Measurements from ENCODE around the gene TMEM164. TPM values are rescaled to one million over a fixed set of nuclear protein-coding genes. Genes with fewer than 3 reads are reported as not detected.

Gene TMEM164
- polyA plus RNA-seq, 1 donor (not counting 4 experiments of a cell fraction or from before 2014, with no cell fraction given), result 15.3 TPM

GRCh38 chrX:110224926-110225617, 222.2 kb downstream of the TMEM164 start:
- dilution Hi-C loops (cut with MboI; ENCODE audit: extremely low pct_ligation_motif_present, low sequenced_read_pairs), result no loop called here

GRCh38 chrX:110226931-110227330, 224.0 kb downstream of the TMEM164 start:
- no peak for DNase-seq (ENCODE audit: low read depth, low spot score)
- Histone ChIP-seq H3K36me3 (ENCODE audit: control insufficient read depth in 2 of 2, extremely low read depth in 1 of 2, insufficient read depth in 2 of 2, low read length in 2 of 2) (no peaks in the 10 kb centered on the region), H3K9ac (ENCODE audit: control insufficient read depth, extremely low read depth, insufficient read depth, low read length) (no peak overlapping the region), H4K20me1 (ENCODE audit: control insufficient read depth, extremely low read depth, insufficient read depth, low read length) (no peaks in the 10 kb centered on the region), H3K9me1 (ENCODE audit: control insufficient read depth, extremely low read depth, insufficient read depth, low read length) (no peaks in the 10 kb centered on the region), H2AFZ (ENCODE audit: control insufficient read depth, low read length) (no peak overlapping the region), H3K4me3 (ENCODE audit: control insufficient read depth in 2 of 3, extremely low read depth in 1 of 3, insufficient read depth in 2 of 3, low read depth in 1 of 3, low read length in 3 of 3) (no peak overlapping the region), H3K27me3 (ENCODE audit: control insufficient read depth, extremely low read depth, insufficient read depth, low read length) (no peaks in the 10 kb centered on the region), H3K27ac (ENCODE audit: control insufficient read depth, insufficient read depth, low read length) (peak overlapping the region; percentile 47), H3K4me1 (ENCODE audit: control insufficient read depth, extremely low read depth, insufficient read depth, low read length) (peaks cover 18% of the 10 kb centered on the region), H3K4me2 (ENCODE audit: control insufficient read depth, extremely low read depth, insufficient read depth, low read depth, low read length) (no peak overlapping the region), H3K9me3 (ENCODE audit: control insufficient read depth, low read depth, low read length) (no peaks in the 10 kb centered on the region), H3K79me2 (ENCODE audit: control insufficient read depth, insufficient read depth, low read length) (peaks cover 3% of the 10 kb centered on the region)
- no peak for FAIRE-seq
- no peak for TF ChIP-seq EZH2 (IDR thresholded peaks at IDR 0.05; ENCODE audit: low read length)
- TF ChIP-seq CTCF (optimal IDR thresholded peaks at IDR 0.05 in 1 of 3, IDR thresholded peaks at IDR 0.05 in 1 of 3, conservative IDR thresholded peaks at IDR 0.05 in 1 of 3; ENCODE audit: extremely low read depth in 1 of 3, insufficient read depth in 2 of 3, low read length in 3 of 3), result no peak
- dilution Hi-C loops (cut with MboI; ENCODE audit: extremely low pct_ligation_motif_present, low sequenced_read_pairs), result no loop called here

More at GRCh38 chrX:110224926-110225617, 222.2 kb downstream of the TMEM164 start:
- H3K79me2 ChIP-seq (ENCODE audit: control insufficient read depth, insufficient read depth, low read length), result peaks cover 3% of the 10 kb centered on the region
- no peak overlapping the region for H3K4me3 ChIP-seq (ENCODE audit: control insufficient read depth in 2 of 3, extremely low read depth in 1 of 3, insufficient read depth in 2 of 3, low read depth in 1 of 3, low read length in 3 of 3)
- no peaks in the 10 kb centered on the region for H3K27me3 ChIP-seq (ENCODE audit: control insufficient read depth, extremely low read depth, insufficient read depth, low read length)
- H4K20me1 ChIP-seq (ENCODE audit: control insufficient read depth, extremely low read depth, insufficient read depth, low read length), result no peaks in the 10 kb centered on the region
- H3K9me3 ChIP-seq (ENCODE audit: control insufficient read depth, low read depth, low read length), result no peaks in the 10 kb centered on the region
- H3K27ac ChIP-seq (ENCODE audit: control insufficient read depth, insufficient read depth, low read length), result no peak overlapping the region
- no peak for FAIRE-seq
- TF ChIP-seq EZH2 (IDR thresholded peaks at IDR 0.05; ENCODE audit: low read length) (no peak), CTCF (optimal IDR thresholded peaks at IDR 0.05 in 1 of 3, IDR thresholded peaks at IDR 0.05 in 1 of 3, conservative IDR thresholded peaks at IDR 0.05 in 1 of 3; ENCODE audit: extremely low read depth in 1 of 3, insufficient read depth in 2 of 3, low read length in 3 of 3) (no peak)
- H2AFZ ChIP-seq (ENCODE audit: control insufficient read depth, low read length), result no peak overlapping the region
- no peaks in the 10 kb centered on the region for H3K9me1 ChIP-seq (ENCODE audit: control insufficient read depth, extremely low read depth, insufficient read depth, low read length)
- H3K9ac ChIP-seq (ENCODE audit: control insufficient read depth, extremely low read depth, insufficient read depth, low read length), result no peak overlapping the region
- no peaks in the 10 kb centered on the region for H3K36me3 ChIP-seq (ENCODE audit: control insufficient read depth in 2 of 2, extremely low read depth in 1 of 2, insufficient read depth in 2 of 2, low read length in 2 of 2)
- H3K4me1 ChIP-seq (ENCODE audit: control insufficient read depth, extremely low read depth, insufficient read depth, low read length), result peaks cover 22% of the 10 kb centered on the region
- DNase-seq (ENCODE audit: low read depth, low spot score), result no peak
- no peak overlapping the region for H3K4me2 ChIP-seq (ENCODE audit: control insufficient read depth, extremely low read depth, insufficient read depth, low read depth, low read length)

Small RNA genes lying within 50 kb of the gene (small RNA-seq; reads per million reads assigned to genes)
- gene MIR3978 (ENCODE audit: insufficient read length in 3 of 3, low read depth in 3 of 3, low replicate concordance in 1 of 3) (0 reads per million in 3 experiments), gene MIR652 (ENCODE audit: insufficient read length in 3 of 3, low read depth in 3 of 3, low replicate concordance in 1 of 3) (27.5 to 733 (median 662) reads per million in 3 experiments), gene SNORD96B (ENCODE audit: insufficient read length in 3 of 3, low read depth in 3 of 3, low replicate concordance in 1 of 3) (0 to 14.8 (median 0.60) reads per million in 3 experiments)
